ENCODE measurements around the gene GSTM3.

Gene GSTM3

GRCh38 chr1:109740615-109741373 is at the start of gene GSTM3:
TSS of gene GSTM3 (minus strand) at chr1:109741038. CDS start at chr1:109740287, 751 bp downstream.
- Histone ChIP-seq H3K4me1 (ENCODE audit: control insufficient read depth in 5 of 5, insufficient read depth in 5 of 5, low read length in 5 of 5) (peaks cover 2 to 20% (median 13%) of the 10 kb centered on the region in 5 donors), H3K27me3 (ENCODE audit: control insufficient read depth in 5 of 5, insufficient read depth in 4 of 5, low read length in 5 of 5) (no peaks in the 10 kb centered on the region), H3K36me3 (ENCODE audit: control insufficient read depth in 5 of 5, insufficient read depth in 5 of 5, low read length in 5 of 5) (peaks cover 0 to 16% (median 3%) of the 10 kb centered on the region in 5 donors), H3K27ac (ENCODE audit: low read depth, low read length) (no peak within 1 kb of the TSS), H3K9ac (ENCODE audit: low read length in 5 of 5) (peak within 1 kb of the TSS in 4 of 5 donors; percentile 63 to 75 (median 68)), H3K9me3 (ENCODE audit: control insufficient read depth in 5 of 5, low read length in 5 of 5) (no peaks in the 10 kb centered on the region), H3K4me3 (ENCODE audit: low read depth in 1 of 5, low read length in 5 of 5) (peak within 1 kb of the TSS; percentile 60 to 83 (median 76))

- Histone ChIP-seq H3K9ac (ENCODE audit: low read length in 5 of 5) (peak overlapping the region in 1 of 5 donors; percentile 29), H3K27ac (ENCODE audit: low read depth, low read length) (peak overlapping the region; percentile 38), H3K4me1 (ENCODE audit: control insufficient read depth in 5 of 5, insufficient read depth in 5 of 5, low read length in 5 of 5) (peaks cover 37 to 78% (median 65%) of the 10 kb centered on the region in 5 donors), H3K9me3 (ENCODE audit: control insufficient read depth in 5 of 5, low read length in 5 of 5) (no peaks in the 10 kb centered on the region), H3K36me3 (ENCODE audit: control insufficient read depth in 5 of 5, insufficient read depth in 5 of 5, low read length in 5 of 5) (no peaks in the 10 kb centered on the region), H3K27me3 (ENCODE audit: control insufficient read depth in 5 of 5, insufficient read depth in 4 of 5, low read length in 5 of 5) (no peaks in the 10 kb centered on the region), H3K4me3 (ENCODE audit: low read depth in 1 of 5, low read length in 5 of 5) (no peak overlapping the region)
Observed at GRCh38 chr1:109790329-109790728, 49.5 kb upstream of the GSTM3 start.

DNA sequence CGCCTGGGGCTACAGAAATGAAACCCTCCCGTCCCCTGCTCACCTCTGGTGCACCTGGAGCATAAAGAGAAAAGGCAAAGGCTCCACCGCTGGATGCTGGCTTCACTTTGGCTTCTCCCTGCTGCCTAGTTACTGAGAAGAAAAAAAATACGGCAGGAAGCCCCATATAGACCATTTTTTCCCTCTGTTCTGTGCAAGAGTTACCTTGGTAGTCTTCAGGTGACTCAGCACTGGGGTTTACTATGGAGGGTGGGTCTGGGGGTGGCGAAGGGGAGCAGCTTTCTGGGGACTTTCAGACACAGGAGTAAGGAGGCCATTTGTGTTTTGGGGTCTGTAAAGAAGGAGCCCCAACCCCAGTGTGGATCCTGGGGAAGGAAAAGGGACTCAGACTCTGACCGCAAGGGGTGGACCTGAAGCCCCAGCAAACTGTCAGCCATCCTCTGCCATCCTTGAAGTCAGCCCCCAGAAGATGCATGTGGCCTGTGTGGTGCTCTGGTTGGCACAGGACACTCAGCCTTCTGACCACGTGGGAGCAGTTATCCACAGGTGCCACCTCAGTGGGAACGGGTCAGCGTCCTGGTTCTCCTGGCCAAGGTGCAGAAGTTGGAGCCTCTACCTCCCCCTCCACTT is 48.8 kb upstream of the GSTM3 start:
- Histone ChIP-seq H3K4me3 (ENCODE audit: low read depth in 1 of 5, low read length in 5 of 5) (no peak overlapping the region), H3K9me3 (ENCODE audit: control insufficient read depth in 5 of 5, low read length in 5 of 5) (no peaks in the 10 kb centered on the region), H3K27me3 (ENCODE audit: control insufficient read depth in 5 of 5, insufficient read depth in 4 of 5, low read length in 5 of 5) (no peaks in the 10 kb centered on the region), H3K4me1 (ENCODE audit: control insufficient read depth in 5 of 5, insufficient read depth in 5 of 5, low read length in 5 of 5) (peaks cover 38 to 81% (median 70%) of the 10 kb centered on the region in 5 donors), H3K36me3 (ENCODE audit: control insufficient read depth in 5 of 5, insufficient read depth in 5 of 5, low read length in 5 of 5) (no peaks in the 10 kb centered on the region), H3K9ac (ENCODE audit: low read length in 5 of 5) (no peak overlapping the region), H3K27ac (ENCODE audit: low read depth, low read length) (no peak overlapping the region)

DNA sequence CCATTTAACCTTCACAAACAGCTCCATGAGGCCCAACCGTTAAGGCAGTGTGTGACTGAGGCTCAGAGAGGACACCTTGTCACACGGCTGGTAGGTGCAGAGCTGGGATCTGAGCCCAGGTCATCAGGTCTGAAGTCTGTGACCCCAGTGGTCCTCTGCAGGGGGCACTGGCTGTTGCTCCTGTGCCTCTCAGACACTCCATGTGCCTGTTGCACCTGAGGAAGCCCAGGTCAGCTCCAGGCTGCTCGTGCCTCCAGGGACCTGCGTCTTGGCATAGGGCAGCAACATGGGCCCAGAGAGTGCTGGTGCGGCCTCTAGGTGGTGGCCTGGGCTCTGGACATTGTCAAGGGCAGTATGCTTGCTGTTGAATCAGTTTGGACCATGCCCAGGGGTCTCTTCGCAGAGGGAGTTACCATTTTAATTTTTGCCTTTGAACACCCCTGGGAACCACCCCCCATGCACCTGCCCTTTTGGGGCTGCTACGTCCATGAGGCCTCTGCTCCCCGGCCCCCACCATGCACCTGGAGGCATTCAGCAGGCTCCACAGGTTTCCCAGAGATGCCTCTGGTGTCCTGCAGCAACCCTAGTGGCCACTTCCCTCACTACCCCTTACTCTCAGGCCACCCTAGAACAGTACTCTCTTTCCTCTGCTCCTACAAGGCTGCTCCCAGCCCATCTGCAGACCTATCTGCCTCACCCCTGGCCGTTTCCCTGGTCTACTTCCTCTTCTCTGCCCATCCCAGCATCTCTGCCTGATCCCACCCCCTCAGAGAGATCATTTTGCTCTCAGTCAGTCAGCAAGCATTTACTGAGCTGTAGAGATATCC is 48.1 kb upstream of the GSTM3 start:
- H3K36me3 ChIP-seq (ENCODE audit: control insufficient read depth in 5 of 5, insufficient read depth in 5 of 5, low read length in 5 of 5) = no peaks in the 10 kb centered on the region
- no peak overlapping the region for H3K27ac ChIP-seq (ENCODE audit: low read depth, low read length)
- no peak overlapping the region for H3K9ac ChIP-seq (ENCODE audit: low read length in 5 of 5)
- no peaks in the 10 kb centered on the region for H3K27me3 ChIP-seq (ENCODE audit: control insufficient read depth in 5 of 5, insufficient read depth in 4 of 5, low read length in 5 of 5)
- H3K4me3 ChIP-seq (ENCODE audit: low read depth in 1 of 5, low read length in 5 of 5) = no peak overlapping the region
- H3K9me3 ChIP-seq (ENCODE audit: control insufficient read depth in 5 of 5, low read length in 5 of 5) = no peaks in the 10 kb centered on the region
- H3K4me1 ChIP-seq (ENCODE audit: control insufficient read depth in 5 of 5, insufficient read depth in 5 of 5, low read length in 5 of 5) = peaks cover 37 to 81% (median 71%) of the 10 kb centered on the region in 5 donors

- Histone ChIP-seq H3K36me3 (ENCODE audit: control insufficient read depth in 5 of 5, insufficient read depth in 5 of 5, low read length in 5 of 5) (no peaks in the 10 kb centered on the region), H3K27ac (ENCODE audit: low read depth, low read length) (no peak overlapping the region), H3K27me3 (ENCODE audit: control insufficient read depth in 5 of 5, insufficient read depth in 4 of 5, low read length in 5 of 5) (no peaks in the 10 kb centered on the region), H3K9me3 (ENCODE audit: control insufficient read depth in 5 of 5, low read length in 5 of 5) (no peaks in the 10 kb centered on the region), H3K4me1 (ENCODE audit: control insufficient read depth in 5 of 5, insufficient read depth in 5 of 5, low read length in 5 of 5) (peaks cover 32 to 81% (median 71%) of the 10 kb centered on the region in 5 donors), H3K4me3 (ENCODE audit: low read depth in 1 of 5, low read length in 5 of 5) (no peak overlapping the region), H3K9ac (ENCODE audit: low read length in 5 of 5) (no peak overlapping the region)
Observed at GRCh38 chr1:109787845-109788601, 47.2 kb upstream of the GSTM3 start.

GRCh38 chr1:109787211-109787844 is 46.5 kb upstream of the GSTM3 start:
- Histone ChIP-seq H3K9ac (ENCODE audit: low read length in 5 of 5) (no peak overlapping the region), H3K4me1 (ENCODE audit: control insufficient read depth in 5 of 5, insufficient read depth in 5 of 5, low read length in 5 of 5) (peaks cover 28 to 80% (median 71%) of the 10 kb centered on the region in 5 donors), H3K36me3 (ENCODE audit: control insufficient read depth in 5 of 5, insufficient read depth in 5 of 5, low read length in 5 of 5) (no peaks in the 10 kb centered on the region), H3K4me3 (ENCODE audit: low read depth in 1 of 5, low read length in 5 of 5) (no peak overlapping the region), H3K27me3 (ENCODE audit: control insufficient read depth in 5 of 5, insufficient read depth in 4 of 5, low read length in 5 of 5) (no peaks in the 10 kb centered on the region), H3K9me3 (ENCODE audit: control insufficient read depth in 5 of 5, low read length in 5 of 5) (no peaks in the 10 kb centered on the region), H3K27ac (ENCODE audit: low read depth, low read length) (peak overlapping the region; percentile 72)

- H3K27me3 ChIP-seq (ENCODE audit: control insufficient read depth in 5 of 5, insufficient read depth in 4 of 5, low read length in 5 of 5) = no peaks in the 10 kb centered on the region
- peak overlapping the region in 3 of 5 donors; percentile 28 to 46 (median 36) for H3K9ac ChIP-seq (ENCODE audit: low read length in 5 of 5)
- H3K9me3 ChIP-seq (ENCODE audit: control insufficient read depth in 5 of 5, low read length in 5 of 5) = no peaks in the 10 kb centered on the region
- no peaks in the 10 kb centered on the region for H3K36me3 ChIP-seq (ENCODE audit: control insufficient read depth in 5 of 5, insufficient read depth in 5 of 5, low read length in 5 of 5)
- no peak overlapping the region for H3K4me3 ChIP-seq (ENCODE audit: low read depth in 1 of 5, low read length in 5 of 5)
- peaks cover 23 to 72% (median 64%) of the 10 kb centered on the region in 5 donors for H3K4me1 ChIP-seq (ENCODE audit: control insufficient read depth in 5 of 5, insufficient read depth in 5 of 5, low read length in 5 of 5)
- H3K27ac ChIP-seq (ENCODE audit: low read depth, low read length) = peak overlapping the region; percentile 72
Observed at GRCh38 chr1:109786531-109787021, 45.7 kb upstream of the GSTM3 start.

GRCh38 chr1:109786112-109786480 is 45.3 kb upstream of the GSTM3 start:
- H3K27me3 ChIP-seq (ENCODE audit: control insufficient read depth in 5 of 5, insufficient read depth in 4 of 5, low read length in 5 of 5) = no peaks in the 10 kb centered on the region
- H3K4me1 ChIP-seq (ENCODE audit: control insufficient read depth in 5 of 5, insufficient read depth in 5 of 5, low read length in 5 of 5) = peaks cover 20 to 68% (median 59%) of the 10 kb centered on the region in 5 donors
- H3K36me3 ChIP-seq (ENCODE audit: control insufficient read depth in 5 of 5, insufficient read depth in 5 of 5, low read length in 5 of 5) = no peaks in the 10 kb centered on the region
- H3K9ac ChIP-seq (ENCODE audit: low read length in 5 of 5) = peak overlapping the region in 3 of 5 donors; percentile 28 to 46 (median 36)
- H3K4me3 ChIP-seq (ENCODE audit: low read depth in 1 of 5, low read length in 5 of 5) = no peak overlapping the region
- peaks cover 0 to 2% (median 0%) of the 10 kb centered on the region in 5 donors for H3K9me3 ChIP-seq (ENCODE audit: control insufficient read depth in 5 of 5, low read length in 5 of 5)
- peak overlapping the region; percentile 72 for H3K27ac ChIP-seq (ENCODE audit: low read depth, low read length)

All from subcutaneous abdominal adipose tissue (tissue), 5 donors.